H1 (cell line): Measurements from ENCODE around the gene RGS16. TPM values are rescaled to one million over a fixed set of nuclear protein-coding genes. Genes with fewer than 3 reads are reported as not detected.
A peak's percentile ranks its signal among the peaks of the same experiment; 100 is the strongest.

ENCODE experiments used
- CTCF ChIA-PET: fragments of 300-600 bp; sonication (Branson Sonifier 250); formaldehyde crosslinking; loops from one replicate; lab custom pipeline; 2021; ENCODE audit not compliant: partially characterized antibody; lab: Charles Lee
- POLR2A ChIA-PET: fragments of 300-600 bp; sonication (Branson Sonifier 250); formaldehyde crosslinking; loops from one replicate; lab custom pipeline; 2021; ENCODE audit warnings: inconsistent platforms; ENCODE audit not compliant: partially characterized antibody; lab: Charles Lee
- DNase-seq, 2 experiments: peaks; one replicate each; pipeline versions ENCODE4 v3.0.0 to v3.0.0-alpha.2; 2010 to 2022; ENCODE audit warnings: low spot score in 2 of 2, low read depth in 1 of 2, mixed read lengths in 1 of 2
- FAIRE-seq: peaks from 2 replicates; lab custom pipeline; 2011; peaks lifted over from hg19 to GRCh38; lab: Jason Lieb, UNC
- H2AFZ ChIP-seq: 2 replicates; pipeline ENCODE4 v1.8.1; 2012; ENCODE audit warnings: low read length, inconsistent platforms
- H2AK5ac ChIP-seq: 2 replicates; pipeline ENCODE4 v1.6.1; 2013; ENCODE audit warnings: low read depth, low read length
- H2BK120ac ChIP-seq: replicated peaks from 2 replicates; pipeline ENCODE3; 2013; ENCODE audit warnings: low read depth, low read length, inconsistent platforms
- H2BK12ac ChIP-seq: 2 replicates; pipeline ENCODE4 v1.6.1; 2013; ENCODE audit warnings: low read depth, low read length
- H2BK15ac ChIP-seq: 2 replicates; pipeline ENCODE4 v1.6.1; 2013; ENCODE audit warnings: low read length
- H2BK20ac ChIP-seq: 2 replicates; pipeline ENCODE4 v1.6.1; 2013; ENCODE audit warnings: low read length
- H2BK5ac ChIP-seq: 2 replicates; pipeline ENCODE4 v1.6.1; 2013; ENCODE audit warnings: low read depth, low read length
- H3K14ac ChIP-seq: 2 replicates; pipeline ENCODE4 v1.6.1; 2013; ENCODE audit warnings: inconsistent platforms; ENCODE audit not compliant: insufficient read length
- H3K18ac ChIP-seq: 2 replicates; pipeline ENCODE4 v1.6.1; 2013; ENCODE audit warnings: low read length; ENCODE audit errors: extremely low read depth
- H3K23ac ChIP-seq: 2 replicates; pipeline ENCODE4 v1.6.1; 2013; ENCODE audit warnings: inconsistent platforms; ENCODE audit not compliant: insufficient read length
- H3K23me2 ChIP-seq: 2 replicates; pipeline ENCODE4 v1.6.1; 2013; ENCODE audit warnings: low read depth, low read length
- H3K27ac ChIP-seq: 2 replicates; pipeline ENCODE4 v1.6.1; 2011; ENCODE audit warnings: low read depth, low read length, inconsistent platforms
- H3K27me3 ChIP-seq, 4 experiments: replicated peaks in 1 of 4; 1 replicate in 1 of 4; 2 replicates in 3 of 4; pipeline versions ENCODE4 v1.6.1 to v1.8.1; 2011 to 2013; ENCODE audit warnings: low read length in 3 of 4, mild to moderate bottlenecking in 3 of 4, inconsistent platforms in 2 of 4, mixed read lengths in 2 of 4, moderate library complexity in 1 of 4; ENCODE audit not compliant: control insufficient read depth in 3 of 4, insufficient read depth in 3 of 4; ENCODE audit errors: extremely low read depth in 1 of 4
- H3K36me3 ChIP-seq, 4 experiments: 2 replicates each; pipeline versions ENCODE4 v1.6.1 to v1.8.1; 2011 to 2013; ENCODE audit warnings: mild to moderate bottlenecking in 4 of 4, low read length in 3 of 4, moderate library complexity in 2 of 4, control low read depth in 1 of 4, inconsistent platforms in 1 of 4; ENCODE audit not compliant: insufficient read depth in 4 of 4, control insufficient read depth in 2 of 4
- H3K4ac ChIP-seq: replicated peaks from 2 replicates; pipeline ENCODE3; 2013; ENCODE audit warnings: low read length, low read depth, mixed read lengths, inconsistent platforms; ENCODE audit not compliant: insufficient read length
- H3K4me1 ChIP-seq, 4 experiments: replicated peaks in 1 of 4; 1 replicate in 1 of 4; 2 replicates in 3 of 4; pipeline versions ENCODE4 v1.6.1 to v1.8.1; 2011 to 2013; ENCODE audit warnings: low read length in 3 of 4, inconsistent platforms in 2 of 4, mixed read lengths in 1 of 4; ENCODE audit not compliant: insufficient read depth in 4 of 4, control insufficient read depth in 3 of 4
- H3K4me2 ChIP-seq, 2 experiments: 2 replicates each; pipeline versions ENCODE4 v1.6.1 to v1.8.1; 2011 to 2013; ENCODE audit warnings: low read depth in 2 of 2, low read length in 2 of 2, control low read depth in 1 of 2, inconsistent platforms in 1 of 2, mild to moderate bottlenecking in 1 of 2; ENCODE audit not compliant: insufficient read depth in 1 of 2
- H3K4me3 ChIP-seq, 4 experiments: fragments of 200-600, 300-600 bp in 1 of 4; sonication (generic), shearing (Covaris generic), sonication (Bioruptor Twin) in 1 of 4; 2 replicates each; pipeline versions ENCODE4 v1.5.1 to v1.8.1; 2011 to 2016; ENCODE audit warnings: low read length in 4 of 4, low read depth in 3 of 4, control low read depth in 2 of 4, inconsistent platforms in 2 of 4, mild to moderate bottlenecking in 2 of 4, mixed read lengths in 1 of 4, moderate library complexity in 1 of 4; ENCODE audit not compliant: insufficient read depth in 2 of 4; ENCODE audit errors: extremely low read depth in 1 of 4
- H3K56ac ChIP-seq: replicated peaks from 2 replicates; pipeline ENCODE3; 2013; ENCODE audit warnings: low read depth, mild to moderate bottlenecking, mixed read lengths, low read length, inconsistent platforms; ENCODE audit not compliant: insufficient read length
- H3K79me1 ChIP-seq: 2 replicates; pipeline ENCODE4 v1.6.1; 2013; ENCODE audit warnings: low read depth, low read length, control low read depth
- H3K79me2 ChIP-seq, 2 experiments: 2 replicates each; pipeline versions ENCODE4 v1.6.1 to v1.8.1; 2012 to 2013; ENCODE audit warnings: low read length in 2 of 2, mild to moderate bottlenecking in 2 of 2, inconsistent platforms in 1 of 2; ENCODE audit not compliant: insufficient read depth in 2 of 2, control insufficient read depth in 1 of 2
- H3K9ac ChIP-seq, 4 experiments: replicated peaks in 1 of 4; 1 replicate in 1 of 4; 2 replicates in 3 of 4; pipeline versions ENCODE4 v1.6.1 to v1.8.1; 2011 to 2013; ENCODE audit warnings: low read depth in 3 of 4, low read length in 3 of 4, control low read depth in 2 of 4, mild to moderate bottlenecking in 2 of 4, moderate library complexity in 2 of 4, inconsistent platforms in 1 of 4; ENCODE audit errors: extremely low read depth in 1 of 4
- H3K9me3 ChIP-seq, 2 experiments: 2 replicates each; pipeline versions ENCODE4 v1.6.1 to v1.8.1; 2012 to 2013; ENCODE audit warnings: mild to moderate bottlenecking in 2 of 2, moderate library complexity in 2 of 2, control low read depth in 1 of 2, inconsistent platforms in 1 of 2, low read depth in 1 of 2, low read length in 1 of 2, mixed read lengths in 1 of 2; ENCODE audit not compliant: insufficient read depth in 2 of 2
- H4K20me1 ChIP-seq, 2 experiments: replicated peaks in 1 of 2; 2 replicates each; pipeline versions ENCODE3 to v1.8.1; 2011 to 2013; ENCODE audit warnings: inconsistent platforms in 2 of 2, low read length in 2 of 2, mild to moderate bottlenecking in 1 of 2; ENCODE audit not compliant: insufficient read depth in 2 of 2, control insufficient read depth in 1 of 2
- H4K5ac ChIP-seq: 2 replicates; pipeline ENCODE4 v1.6.1; 2013; ENCODE audit warnings: low read length, low read depth, mixed read lengths, inconsistent platforms; ENCODE audit not compliant: insufficient read length
- H4K8ac ChIP-seq: 2 replicates; pipeline ENCODE4 v1.8.0; 2013; ENCODE audit warnings: mild to moderate bottlenecking, moderate library complexity, low read length, inconsistent platforms; ENCODE audit not compliant: insufficient read depth; ENCODE audit errors: extremely low read depth
- H4K91ac ChIP-seq: replicated peaks from 2 replicates; pipeline ENCODE3; 2013; ENCODE audit warnings: low read length, mixed read lengths, inconsistent platforms; ENCODE audit not compliant: insufficient read length
- CBX5 ChIP-seq: fragments of 300-800, 300-1000 bp; sonication (generic); IDR thresholded peaks from 2 replicates; pipeline ENCODE4 v1.7.1; 2016; ENCODE audit warnings: antibody characterized with exemption, low read length, low read depth
- EZH2 ChIP-seq: fragments of 200-600 bp; sonication (generic); IDR thresholded peaks from 2 replicates; pipeline ENCODE4 v1.7.1; 2012; ENCODE audit warnings: low read depth, mild to moderate bottlenecking, moderate library complexity, low read length, inconsistent platforms; ENCODE audit not compliant: severe bottlenecking
- HDAC2 ChIP-seq, 2 experiments: fragments of 300-600 bp in 1 of 2; sonication (generic) in 1 of 2; IDR thresholded peaks; 2 replicates each; pipeline ENCODE4 v1.6.1; 2011 to 2012; ENCODE audit warnings: low read depth in 2 of 2, low read length in 2 of 2, mild to moderate bottlenecking in 2 of 2, moderate library complexity in 2 of 2, borderline replicate concordance in 1 of 2, inconsistent platforms in 1 of 2
- POLR2A ChIP-seq, 2 experiments: IDR thresholded peaks; 1 replicate in 1 of 2; 2 replicates in 1 of 2; pipeline ENCODE4 v1.6.1; 2011; ENCODE audit warnings: low read depth in 2 of 2, low read length in 2 of 2, mild to moderate bottlenecking in 2 of 2; ENCODE audit errors: control extremely low read depth in 1 of 2
- WGBS, 2 experiments: shearing (Covaris generic) in 1 of 2; methylation state at CpG; one replicate each; pipeline versions ENCODE4 v1.1.6 to v1.1.7; 2013 to 2015; ENCODE audit warnings: low lambda C conversion rate in 2 of 2, mixed read lengths in 2 of 2, inconsistent platforms in 1 of 2, low coverage in 1 of 2, missing lambda C conversion rate in 1 of 2; ENCODE audit not compliant: insufficient replicate concordance in 2 of 2, insufficient coverage in 1 of 2, insufficient read length in 1 of 2; ENCODE audit errors: extremely low coverage in 1 of 2, missing lambda C conversion rate in 1 of 2; 5-methylcytosine and 5-hydroxymethylcytosine counted together
- polyA plus RNA-seq, 7 experiments: library from polyadenylated mRNA; depleted of rRNA in 3 of 7; stranded (reverse) in 5 of 7; unstranded in 2 of 7; fragments of >200 nt in 5 of 7; fragments of 200-250 nt in 2 of 7; gene quantifications; 1 replicate in 5 of 7; 2 replicates in 1 of 7; 4 replicates in 1 of 7; pipeline versions ENCODE4 v1.2.1 to v1.2.3, GENCODE V29; 2011 to 2013; ENCODE audit warnings: missing spikeins in 2 of 7, mixed read lengths in 2 of 7
- total RNA-seq: library from RNA; stranded (reverse); fragmentation: NEBNext Ultra II Directional; extraction: Animal tissue kit (Norgen Biotek cat#: 25700); gene quantifications from 2 replicates; pipeline ENCODE4 v1.2.1, GENCODE V29; 2021
- TF ChIP-seq, protein P1 (sequence below): IDR thresholded peaks from 2 replicates; pipeline ENCODE4 v1.6.1; 2012; ENCODE audit warnings: inconsistent platforms

Gene RGS16
- total and polyA plus RNA-seq, 2 of the 8 experiments (the other 6 are each of a cell fraction or from before 2014, with no cell fraction given), result 5.7 to 9.8 TPM

- H3K79me2 ChIP-seq, result no peaks in the 10 kb centered on the region
- H3K9me3 ChIP-seq, result no peaks in the 10 kb centered on the region
- H3K23ac ChIP-seq, result no peak overlapping the region
- no peaks in the 10 kb centered on the region for H3K79me1 ChIP-seq
- H3K18ac ChIP-seq, result peak overlapping the region; percentile 88; the same call in 1 of the 2 replicates
- no peak overlapping the region; the same call in 1 of the 2 replicates for H2BK15ac ChIP-seq
- H3K4me1 ChIP-seq, result peaks cover 24 to 53% (median 31%) of the 10 kb centered on the region in 4 experiments
- peak overlapping the region; percentile 69 to 80 for H3K4me2 ChIP-seq
- H4K8ac ChIP-seq, result peak overlapping the region; percentile 92
- no peaks in the 10 kb centered on the region for H3K36me3 ChIP-seq
- H3K14ac ChIP-seq, result no peak overlapping the region
- peaks cover 11% of the 10 kb centered on the region for H3K23me2 ChIP-seq
- peak overlapping the region; percentile 66 for H2BK5ac ChIP-seq
- peaks cover 0 to 29% (median 14%) of the 10 kb centered on the region in 4 experiments; a peak in 6 of 7 replicates for H3K27me3 ChIP-seq
- FAIRE-seq (no peak), DNase-seq (no peak)
- peak overlapping the region; percentile 96 for H2BK12ac ChIP-seq
- peak overlapping the region in 3 of 4 experiments; percentile 54 to 62 (median 62); a peak in 5 of 7 replicates for H3K9ac ChIP-seq
- 6% methylated on average over 11 of the region's 11 CpGs; no CpG with 5 or more reads in 1 of the 2 experiments for WGBS, 2 experiments
- H3K27ac ChIP-seq, result no peak overlapping the region; the same call in 1 of the 2 replicates
- H4K5ac ChIP-seq, result peak overlapping the region; percentile 47
- H2AFZ ChIP-seq, result 0 out of 2 replicates have a peak overlapping the region, but pooled peaks have one; percentile 8
- H2BK120ac ChIP-seq, result peak overlapping the region; percentile 88
- no peak overlapping the region for H3K56ac ChIP-seq
- peak overlapping the region; percentile 71 for H3K4ac ChIP-seq
- POLR2A ChIA-PET, result interaction anchor here (0.8 to 11.9 kb wide), 23 partner anchors 13 to 225 kb away, joined by 3 to 231 read pairs (median 6); partner anchors contain the start of genes DHX9, GLUL, NPL and RGS16
- CTCF ChIA-PET, result interaction anchor here (0.6 to 37.1 kb wide), 9 partner anchors 10 to 176 kb away, joined by 3 to 1131 read pairs (median 4); partner anchors contain the start of gene NPL
- peak overlapping the region; percentile 26 to 65 (median 52); a peak in 7 of 8 replicates for H3K4me3 ChIP-seq
- H4K91ac ChIP-seq, result peak overlapping the region; percentile 22
- peak overlapping the region; percentile 71; the same call in 1 of the 2 replicates for H2AK5ac ChIP-seq
- no peaks in the 10 kb centered on the region for H4K20me1 ChIP-seq
- H2BK20ac ChIP-seq, result peak overlapping the region; percentile 74
- TF ChIP-seq HDAC2 (IDR thresholded peaks at IDR 0.05; ENCODE audit: borderline replicate concordance in 1 of 2, low read depth in 2 of 2, low read length in 2 of 2) (0 out of 4 replicates have a peak, but pooled peaks of 1 of the 2 experiments have one; percentile 7), POLR2A (IDR thresholded peaks at IDR 0.05; ENCODE audit: control extremely low read depth in 1 of 2, low read depth in 2 of 2, low read length in 2 of 2) (peak in 1 of 2 experiments; percentile 29; a peak in 1 of 3 replicates), CBX5 (no peak), EZH2 (peak; percentile 56)
- TF ChIP-seq, protein P1, sequence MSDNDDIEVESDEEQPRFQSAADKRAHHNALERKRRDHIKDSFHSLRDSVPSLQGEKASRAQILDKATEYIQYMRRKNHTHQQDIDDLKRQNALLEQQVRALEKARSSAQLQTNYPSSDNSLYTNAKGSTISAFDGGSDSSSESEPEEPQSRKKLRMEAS, result 0 out of 2 replicates have a peak, but pooled peaks have one; percentile 7
Measured at GRCh38 chr1:182615468-182616129, 11.4 kb upstream of the RGS16 start.
